Panc1 (cell line): ENCODE data around the gene KYNU. TPM values are rescaled to one million over a fixed set of nuclear protein-coding genes. Genes with fewer than 3 reads are reported as not detected.

Experiments used
- ATAC-seq: fragments of 200-7000 bp; cut with Tn5 transposase; 2 replicates; pipeline ENCODE4 v1.9.1; 2020; ENCODE audit warnings: mild to moderate bottlenecking, moderate library complexity
- BruUV-seq: library from RNA; stranded (reverse); fragments of 400-500 nt; replicated peaks from 2 replicates; lab custom pipeline; 2021; lab: Mats Ljungman, UMichigan
- CTCF ChIA-PET: fragments of 300-600 bp; sonication (Branson Sonifier 250); formaldehyde crosslinking; loops from one replicate; lab custom pipeline; 2022; ENCODE audit warnings: antibody characterized with exemption; lab: Charles Lee
- POLR2A ChIA-PET: fragments of 300-600 bp; sonication (Branson Sonifier 250); formaldehyde crosslinking; loops from one replicate; lab custom pipeline; 2022; ENCODE audit warnings: antibody characterized with exemption; lab: Charles Lee
- DNase-seq: peaks from one replicate; pipeline ENCODE4 v3.0.0-alpha.2; 2010; ENCODE audit warnings: low read depth, low spot score
- H3K27ac ChIP-seq: 2 replicates; pipeline ENCODE4 v1.5.1; 2011; ENCODE audit warnings: mild to moderate bottlenecking, low read length, inconsistent platforms
- H3K27me3 ChIP-seq: fragments of 200-500 bp; sonication (Bioruptor generic); 2 replicates; pipeline ENCODE4 v1.6.0; 2014; ENCODE audit warnings: low read length, inconsistent platforms; ENCODE audit not compliant: control insufficient read depth, insufficient read depth
- H3K36me3 ChIP-seq: fragments of 200-500 bp; sonication (Bioruptor generic); 2 replicates; pipeline ENCODE4 v1.5.1; 2014; ENCODE audit warnings: inconsistent platforms, mild to moderate bottlenecking, low read length, moderate library complexity; ENCODE audit not compliant: control insufficient read depth, insufficient read depth
- H3K4me1 ChIP-seq: 2 replicates; pipeline ENCODE4 v1.5.1; 2011; ENCODE audit warnings: inconsistent platforms, mild to moderate bottlenecking, low read length, moderate library complexity; ENCODE audit not compliant: control insufficient read depth, insufficient read depth
- H3K4me3 ChIP-seq, 2 experiments: 2 replicates each; pipeline ENCODE4 v1.5.1; 2011 to 2012; ENCODE audit warnings: low read depth in 2 of 2, low read length in 2 of 2, mild to moderate bottlenecking in 2 of 2, inconsistent platforms in 1 of 2, moderate library complexity in 1 of 2
- H3K9me3 ChIP-seq: fragments of 200-500 bp; sonication (Bioruptor generic); 2 replicates; pipeline ENCODE4 v1.5.1; 2014; ENCODE audit warnings: low read depth, mild to moderate bottlenecking, inconsistent platforms, low read length, moderate library complexity; ENCODE audit not compliant: control insufficient read depth, insufficient read depth
- CTCF ChIP-seq: fragments of 450-650 bp; IDR thresholded peaks from 2 replicates; pipeline ENCODE4 v1.5.1; 2017; ENCODE audit warnings: mild to moderate bottlenecking
- POLR2AphosphoS5 ChIP-seq: IDR thresholded peaks from 2 replicates; pipeline ENCODE4 v1.6.1; 2012; ENCODE audit warnings: mild to moderate bottlenecking, low read depth, low read length, moderate library complexity
- REST ChIP-seq, 2 experiments: IDR thresholded peaks; 2 replicates each; pipeline ENCODE4 v1.6.1; 2011 to 2012; ENCODE audit warnings: low read depth in 2 of 2, control low read depth in 1 of 2, low read length in 1 of 2, mild to moderate bottlenecking in 1 of 2, moderate library complexity in 1 of 2; ENCODE audit not compliant: insufficient read depth in 1 of 2
- SIN3A ChIP-seq: IDR thresholded peaks from 2 replicates; pipeline ENCODE4 v1.6.1; 2012; ENCODE audit warnings: low read depth, mild to moderate bottlenecking, low read length, moderate library complexity, borderline replicate concordance; ENCODE audit not compliant: insufficient read depth
- TCF7L2 ChIP-seq: IDR thresholded peaks from 2 replicates; pipeline ENCODE4 v1.6.1; 2011; ENCODE audit warnings: mild to moderate bottlenecking, low read depth, low read length, inconsistent platforms
- in situ Hi-C: cut with HindIII; loops from 2 replicates; pipeline ENCODE4 v1.10.0; 2016; ENCODE audit warnings: low sequenced_read_pairs, low pct_unique_long_range_greater_than_20kb
- intact Hi-C: fragments of 100-400 bp; cut with micrococcal nuclease; formaldehyde crosslinking; loops from one replicate; pipeline ENCODE4 v1.10.0; 2022; ENCODE audit not compliant: unreplicated experiment
- total RNA-seq: library from RNA; stranded (reverse); gene quantifications from one replicate; pipeline ENCODE4 v1.2.1, GENCODE V29; 2021; ENCODE audit not compliant: unreplicated experiment

KYNU gene
- total RNA-seq, 1 experiment from 2014 or later: not detected

GRCh38 chr2:142981756-142982155 lies 104.3 kb downstream of the KYNU start:
- DNase-seq: no peak
- Histone ChIP-seq H3K27me3 (no peaks in the 10 kb centered on the region), H3K36me3 (no peaks in the 10 kb centered on the region), H3K4me3 (no peak overlapping the region), H3K4me1 (no peaks in the 10 kb centered on the region), H3K9me3 (no peaks in the 10 kb centered on the region), H3K27ac (no peak overlapping the region)
- TF ChIP-seq REST (IDR thresholded peaks at IDR 0.05; ENCODE audit: insufficient read depth in 1 of 2, low read depth in 2 of 2, low read length in 1 of 2): no peak
- no peak for TF ChIP-seq CTCF
- no peak for TF ChIP-seq SIN3A
- TF ChIP-seq TCF7L2: no peak
- no peak for TF ChIP-seq POLR2AphosphoS5
- in situ Hi-C loops: no loop called here
- ChIA-PET CTCF (no interaction called here), POLR2A (no interaction called here)
- intact Hi-C loops: loop anchor here (5.0 kb wide), 1 partner anchor 294 kb away; no protein-coding TSS in a partner anchor
- no peak for ATAC-seq
- BruUV-seq: no TSS peak

GRCh38 chr2:142983174-142983573 lies 105.7 kb downstream of the KYNU start:
- POLR2A ChIA-PET: no interaction called here
- H3K27me3 ChIP-seq: no peaks in the 10 kb centered on the region
- CTCF ChIA-PET: no interaction called here
- TF ChIP-seq REST (IDR thresholded peaks at IDR 0.05; ENCODE audit: insufficient read depth in 1 of 2, low read depth in 2 of 2, low read length in 1 of 2): no peak
- no peak for TF ChIP-seq POLR2AphosphoS5
- no peak for TF ChIP-seq SIN3A
- TF ChIP-seq CTCF: no peak
- TF ChIP-seq TCF7L2: no peak
- H3K36me3 ChIP-seq: no peaks in the 10 kb centered on the region
- in situ Hi-C loops: no loop called here
- intact Hi-C loops: loop anchor here (5.0 kb wide), 1 partner anchor 296 kb away; no protein-coding TSS in a partner anchor
- H3K27ac ChIP-seq: no peak overlapping the region
- no TSS peak for BruUV-seq
- ATAC-seq (no peak), DNase-seq (no peak)
- no peaks in the 10 kb centered on the region for H3K4me1 ChIP-seq
- H3K9me3 ChIP-seq: no peaks in the 10 kb centered on the region
- no peak overlapping the region for H3K4me3 ChIP-seq
